Ishikawa (cell line): ENCODE data around the gene TRAIP.

Experiments
- CEBPB ChIP-seq: IDR thresholded peaks from 2 replicates; pipeline ENCODE4 v1.6.1; 2012
- CREB1 ChIP-seq: IDR thresholded peaks from 2 replicates; pipeline ENCODE4 v1.6.1; 2012; ENCODE audit warnings: low read depth
- EGR1 ChIP-seq: IDR thresholded peaks from 2 replicates; pipeline ENCODE4 v1.6.1; 2012
- EP300 ChIP-seq: IDR thresholded peaks from 2 replicates; pipeline ENCODE4 v1.6.1; 2012; ENCODE audit warnings: borderline replicate concordance
- FOXM1 ChIP-seq: IDR thresholded peaks from 2 replicates; pipeline ENCODE4 v1.6.1; 2012; ENCODE audit warnings: low read depth, borderline replicate concordance
- NFIC ChIP-seq: IDR thresholded peaks from 2 replicates; pipeline ENCODE4 v1.6.1; 2012
- RAD21 ChIP-seq: IDR thresholded peaks from 2 replicates; pipeline ENCODE4 v1.6.1; 2012; ENCODE audit warnings: low read depth
- TAF1 ChIP-seq: IDR thresholded peaks from 2 replicates; pipeline ENCODE4 v1.6.1; 2012; ENCODE audit warnings: low read depth, mild to moderate bottlenecking
- TCF12 ChIP-seq: IDR thresholded peaks from 2 replicates; pipeline ENCODE4 v1.6.1; 2012; ENCODE audit warnings: low read depth
- TEAD4 ChIP-seq: IDR thresholded peaks from 2 replicates; pipeline ENCODE4 v1.6.1; 2012
- YY1 ChIP-seq: IDR thresholded peaks from 2 replicates; pipeline ENCODE4 v1.6.1; 2012; ENCODE audit warnings: low read depth
- ZBTB7A ChIP-seq: IDR thresholded peaks from 2 replicates; pipeline ENCODE4 v1.6.1; 2012; ENCODE audit warnings: low read depth
- TF ChIP-seq, protein P1 (sequence below): IDR thresholded peaks from 2 replicates; pipeline ENCODE4 v1.6.1; 2012
- TF ChIP-seq, protein P2 (sequence below): IDR thresholded peaks from 2 replicates; pipeline ENCODE4 v1.6.1; 2012; ENCODE audit warnings: low read depth, mild to moderate bottlenecking
- TF ChIP-seq, protein P3 (sequence below): IDR thresholded peaks from 2 replicates; pipeline ENCODE4 v1.6.1; 2012

Gene TRAIP

DNA sequence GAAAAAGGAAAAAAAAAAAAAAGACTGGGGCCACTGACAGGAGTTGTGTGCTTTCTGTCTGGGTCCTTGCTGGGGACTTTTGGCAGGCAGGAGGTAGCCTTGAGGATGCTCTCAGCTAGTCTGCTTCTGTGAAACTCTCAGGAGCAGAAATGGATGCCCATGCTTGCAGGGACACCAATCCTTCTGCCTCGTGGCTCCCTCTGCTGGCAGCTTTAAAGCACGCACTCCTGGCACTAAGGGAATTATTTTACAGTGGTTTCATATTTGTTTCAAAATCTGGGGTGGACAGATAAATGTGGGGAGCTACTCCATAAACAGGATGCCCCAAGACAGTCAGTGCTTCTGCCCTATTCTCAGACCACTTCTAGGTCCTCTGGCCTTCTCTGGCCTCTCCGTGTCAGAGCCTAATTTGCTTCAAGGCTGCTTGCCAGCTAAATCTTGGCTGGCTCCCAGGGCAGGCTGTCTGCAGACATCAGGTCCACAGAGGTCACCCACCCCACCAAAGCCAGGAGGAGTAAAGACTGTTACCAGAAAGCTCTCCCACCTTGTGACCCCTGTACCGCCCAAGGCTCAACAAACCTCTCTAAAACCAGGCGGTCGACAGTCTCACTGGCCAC lies 17.1 kb downstream of the TRAIP start:
- TF ChIP-seq RAD21: peak; percentile 79
- TF ChIP-seq, protein P1, sequence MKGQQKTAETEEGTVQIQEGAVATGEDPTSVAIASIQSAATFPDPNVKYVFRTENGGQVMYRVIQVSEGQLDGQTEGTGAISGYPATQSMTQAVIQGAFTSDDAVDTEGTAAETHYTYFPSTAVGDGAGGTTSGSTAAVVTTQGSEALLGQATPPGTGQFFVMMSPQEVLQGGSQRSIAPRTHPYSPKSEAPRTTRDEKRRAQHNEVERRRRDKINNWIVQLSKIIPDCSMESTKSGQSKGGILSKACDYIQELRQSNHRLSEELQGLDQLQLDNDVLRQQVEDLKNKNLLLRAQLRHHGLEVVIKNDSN: no peak
- TF ChIP-seq YY1: 0 out of 2 replicates have a peak, but pooled peaks have one; percentile 52
- TF ChIP-seq NFIC: peak; percentile 49; the same call in 1 of the 2 replicates
- TF ChIP-seq FOXM1: no peak

DNA sequence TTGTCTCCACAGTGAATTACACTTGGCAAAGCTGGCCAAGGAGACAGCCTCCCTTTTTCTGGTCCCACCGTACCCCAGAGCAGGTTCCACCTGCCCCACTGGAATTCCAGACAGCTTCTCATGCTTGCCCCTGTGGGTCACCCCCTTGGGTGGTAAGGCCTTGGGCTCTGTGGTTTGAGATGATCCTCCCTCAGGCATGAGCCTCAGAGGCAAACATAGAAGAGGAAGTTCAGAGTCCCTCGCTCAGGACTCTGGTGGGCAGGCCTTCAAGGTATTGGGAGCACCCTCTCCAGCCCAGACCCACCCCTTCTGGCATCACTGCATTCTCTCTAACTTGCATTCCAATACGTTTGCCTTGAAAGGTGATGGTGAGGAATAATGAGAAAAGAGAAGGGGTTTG lies 25.0 kb downstream of the TRAIP start:
- TF ChIP-seq CEBPB (no peak), EP300 (no peak), YY1 (no peak), EGR1 (no peak), NFIC (no peak), ZBTB7A (no peak), FOXM1 (no peak), RAD21 (no peak), CREB1 (no peak), TEAD4 (no peak), TAF1 (no peak), TCF12 (no peak)
- TF ChIP-seq, protein P1: no peak
- TF ChIP-seq, protein P2, sequence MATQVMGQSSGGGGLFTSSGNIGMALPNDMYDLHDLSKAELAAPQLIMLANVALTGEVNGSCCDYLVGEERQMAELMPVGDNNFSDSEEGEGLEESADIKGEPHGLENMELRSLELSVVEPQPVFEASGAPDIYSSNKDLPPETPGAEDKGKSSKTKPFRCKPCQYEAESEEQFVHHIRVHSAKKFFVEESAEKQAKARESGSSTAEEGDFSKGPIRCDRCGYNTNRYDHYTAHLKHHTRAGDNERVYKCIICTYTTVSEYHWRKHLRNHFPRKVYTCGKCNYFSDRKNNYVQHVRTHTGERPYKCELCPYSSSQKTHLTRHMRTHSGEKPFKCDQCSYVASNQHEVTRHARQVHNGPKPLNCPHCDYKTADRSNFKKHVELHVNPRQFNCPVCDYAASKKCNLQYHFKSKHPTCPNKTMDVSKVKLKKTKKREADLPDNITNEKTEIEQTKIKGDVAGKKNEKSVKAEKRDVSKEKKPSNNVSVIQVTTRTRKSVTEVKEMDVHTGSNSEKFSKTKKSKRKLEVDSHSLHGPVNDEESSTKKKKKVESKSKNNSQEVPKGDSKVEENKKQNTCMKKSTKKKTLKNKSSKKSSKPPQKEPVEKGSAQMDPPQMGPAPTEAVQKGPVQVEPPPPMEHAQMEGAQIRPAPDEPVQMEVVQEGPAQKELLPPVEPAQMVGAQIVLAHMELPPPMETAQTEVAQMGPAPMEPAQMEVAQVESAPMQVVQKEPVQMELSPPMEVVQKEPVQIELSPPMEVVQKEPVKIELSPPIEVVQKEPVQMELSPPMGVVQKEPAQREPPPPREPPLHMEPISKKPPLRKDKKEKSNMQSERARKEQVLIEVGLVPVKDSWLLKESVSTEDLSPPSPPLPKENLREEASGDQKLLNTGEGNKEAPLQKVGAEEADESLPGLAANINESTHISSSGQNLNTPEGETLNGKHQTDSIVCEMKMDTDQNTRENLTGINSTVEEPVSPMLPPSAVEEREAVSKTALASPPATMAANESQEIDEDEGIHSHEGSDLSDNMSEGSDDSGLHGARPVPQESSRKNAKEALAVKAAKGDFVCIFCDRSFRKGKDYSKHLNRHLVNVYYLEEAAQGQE: no peak
- TF ChIP-seq, protein P3, sequence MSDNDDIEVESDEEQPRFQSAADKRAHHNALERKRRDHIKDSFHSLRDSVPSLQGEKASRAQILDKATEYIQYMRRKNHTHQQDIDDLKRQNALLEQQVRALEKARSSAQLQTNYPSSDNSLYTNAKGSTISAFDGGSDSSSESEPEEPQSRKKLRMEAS: no peak

DNA sequence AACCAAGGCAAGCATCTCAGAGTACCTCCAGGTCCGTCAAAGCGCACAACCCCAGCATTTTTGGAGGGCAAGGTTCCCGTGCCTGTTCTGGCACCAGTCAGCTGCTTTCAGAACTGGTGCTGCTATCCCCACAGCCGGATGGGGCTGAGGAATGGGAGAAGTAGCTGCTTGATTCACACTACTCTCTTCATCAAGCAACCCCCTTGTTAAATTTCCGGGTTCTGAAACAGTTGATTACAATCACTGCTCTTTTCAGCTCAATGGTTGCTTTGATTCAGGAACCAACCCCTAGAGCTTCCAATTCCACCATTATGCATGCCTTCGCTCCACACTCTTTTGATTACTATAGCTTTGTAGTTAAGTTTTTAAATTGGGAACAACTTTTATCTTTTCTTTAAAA lies 30.3 kb downstream of the TRAIP start:
- TF ChIP-seq CEBPB: no peak
- no peak for TF ChIP-seq TEAD4
- no peak for TF ChIP-seq YY1
- TF ChIP-seq, protein P3: no peak
- no peak for TF ChIP-seq TCF12
- TF ChIP-seq EGR1: no peak
- no peak for TF ChIP-seq TAF1
- TF ChIP-seq RAD21: no peak
- TF ChIP-seq EP300: no peak
- TF ChIP-seq CREB1: no peak
- TF ChIP-seq, protein P1: no peak

DNA sequence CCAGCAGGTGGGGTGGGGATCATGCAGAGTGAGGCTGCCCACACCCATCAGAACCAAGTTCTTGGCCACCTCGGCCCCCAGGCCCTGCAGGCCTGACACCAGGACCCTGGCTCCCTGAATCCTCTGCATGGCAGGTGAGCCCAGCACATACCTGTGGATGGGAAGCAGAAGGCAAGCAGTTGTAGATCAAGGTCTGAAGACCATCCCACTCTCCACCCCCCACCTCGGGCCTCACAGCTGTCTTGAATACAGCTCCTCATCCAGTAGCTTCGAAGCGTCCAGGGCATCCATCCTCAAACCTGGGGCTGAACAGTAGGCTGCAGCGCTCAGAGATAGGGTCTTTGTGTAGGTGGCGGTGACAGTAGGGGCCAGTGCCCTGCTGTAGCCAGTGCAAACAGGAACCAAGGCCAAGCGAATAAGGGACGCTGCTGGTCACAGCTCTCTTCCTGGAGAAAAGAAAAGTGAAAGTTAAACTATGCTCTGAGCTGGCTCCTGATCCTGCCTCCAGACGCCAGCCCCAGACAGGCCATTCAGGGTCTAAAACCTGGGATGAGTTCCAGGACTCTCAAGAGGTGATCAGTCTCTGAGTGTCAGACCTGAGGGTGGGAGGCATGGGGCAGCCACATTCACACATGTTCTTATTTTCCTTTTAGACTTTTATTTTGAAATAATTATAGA lies 42.7 kb downstream of the TRAIP start, which contains the start of gene UBA7:
UBA7 (minus strand) TSS at position 457 of the 678 bp plus-strand sequence; CDS start at position 291, 166 bp downstream.
- TF ChIP-seq YY1 (no peak), FOXM1 (no peak), CREB1 (no peak), TEAD4 (no peak), EP300 (no peak), EGR1 (no peak)
- TF ChIP-seq, protein P3: no peak

DNA sequence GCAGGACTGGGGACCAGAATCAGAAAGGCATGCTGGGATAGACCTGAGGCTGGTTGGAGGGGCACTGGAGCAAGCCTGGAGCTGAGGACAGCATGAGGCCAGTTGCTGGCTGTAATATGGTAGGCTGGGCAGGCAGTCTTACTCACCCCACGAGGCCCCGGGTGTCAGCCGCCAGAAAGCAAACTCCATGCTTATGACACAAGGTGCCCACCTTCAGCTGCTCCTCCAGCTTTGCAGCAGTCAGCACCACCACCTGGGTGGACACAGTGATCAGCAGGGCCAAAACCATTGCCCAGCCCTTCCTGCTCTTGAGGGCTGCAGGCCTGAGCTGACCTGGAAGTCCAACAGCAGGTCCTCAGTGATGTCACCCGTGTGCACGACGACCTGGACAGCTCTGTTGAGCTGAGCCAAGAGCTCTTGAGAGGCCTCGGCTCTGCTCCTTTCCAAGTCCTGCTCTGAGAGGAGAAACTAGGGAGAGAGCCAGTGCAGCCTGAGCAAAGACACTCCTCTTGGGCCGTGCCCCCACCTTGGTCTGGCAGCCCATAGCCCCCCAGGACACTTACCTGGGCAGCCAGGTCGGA lies 43.4 kb downstream of the TRAIP start:
- TF ChIP-seq NFIC: no peak
- TF ChIP-seq, protein P3: no peak
- no peak for TF ChIP-seq EP300
- no peak for TF ChIP-seq TEAD4
- TF ChIP-seq TAF1: no peak
- TF ChIP-seq TCF12: no peak
- no peak for TF ChIP-seq YY1
- TF ChIP-seq CEBPB: no peak
- no peak for TF ChIP-seq EGR1
- TF ChIP-seq ZBTB7A: no peak
- TF ChIP-seq CREB1: no peak
- TF ChIP-seq, protein P2: no peak
- no peak for TF ChIP-seq FOXM1
- TF ChIP-seq, protein P1: no peak
- TF ChIP-seq RAD21: no peak
